Left kidney (tissue), 8 donors: ENCODE results near the gene CCDC8. TPM values are rescaled to one million over a fixed set of nuclear protein-coding genes. Genes with fewer than 3 reads are reported as not detected.
"Not testable (repeated sequence)": the region's sequence is repeated elsewhere in the genome, so short reads cannot be mapped to it uniquely, and the experiment has no call there.

Experiments used
- DNase-seq: peaks from one replicate; pipeline ENCODE4 v3.0.0-alpha.2; 2013
- long read RNA-seq, 8 donors: transcript quantifications; one replicate each; lab custom pipeline, GENCODE V29; 2026
- polyA plus RNA-seq: library from polyadenylated mRNA; unstranded; fragments of 120-200 nt; gene quantifications from one replicate; pipeline ENCODE4 v1.2.1, GENCODE V29; 2013; ENCODE audit not compliant: insufficient read length

Gene CCDC8, protein sequence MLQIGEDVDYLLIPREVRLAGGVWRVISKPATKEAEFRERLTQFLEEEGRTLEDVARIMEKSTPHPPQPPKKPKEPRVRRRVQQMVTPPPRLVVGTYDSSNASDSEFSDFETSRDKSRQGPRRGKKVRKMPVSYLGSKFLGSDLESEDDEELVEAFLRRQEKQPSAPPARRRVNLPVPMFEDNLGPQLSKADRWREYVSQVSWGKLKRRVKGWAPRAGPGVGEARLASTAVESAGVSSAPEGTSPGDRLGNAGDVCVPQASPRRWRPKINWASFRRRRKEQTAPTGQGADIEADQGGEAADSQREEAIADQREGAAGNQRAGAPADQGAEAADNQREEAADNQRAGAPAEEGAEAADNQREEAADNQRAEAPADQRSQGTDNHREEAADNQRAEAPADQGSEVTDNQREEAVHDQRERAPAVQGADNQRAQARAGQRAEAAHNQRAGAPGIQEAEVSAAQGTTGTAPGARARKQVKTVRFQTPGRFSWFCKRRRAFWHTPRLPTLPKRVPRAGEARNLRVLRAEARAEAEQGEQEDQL
- 45.2 TPM for polyA plus RNA-seq
- long read RNA-seq, donor 1, transcript CCDC8-201 (1 exons, 3,186 nt), result major isoform, 170 of 170 reads
- long read RNA-seq, donor 1, partial matches to known transcripts, result 0 of 170 reads
- long read RNA-seq, donor 1, other reads (novel, unspliced or antisense), result 0 of 170 reads
- long read RNA-seq, donor 2, transcript CCDC8-201 (1 exons, 3,186 nt), result major isoform, 83 of 83 reads
- long read RNA-seq, donor 2, partial matches to known transcripts, result 0 of 83 reads
- long read RNA-seq, donor 2, other reads (novel, unspliced or antisense), result 0 of 83 reads
- long read RNA-seq, donor 3, transcript CCDC8-201 (1 exons, 3,186 nt), result major isoform, 88 of 88 reads
- long read RNA-seq, donor 3, partial matches to known transcripts, result 0 of 88 reads
- long read RNA-seq, donor 3, other reads (novel, unspliced or antisense), result 0 of 88 reads
- long read RNA-seq, donor 4, transcript CCDC8-201 (1 exons, 3,186 nt), result major isoform, 21 of 21 reads
- long read RNA-seq, donor 4, partial matches to known transcripts, result 0 of 21 reads
- long read RNA-seq, donor 4, other reads (novel, unspliced or antisense), result 0 of 21 reads
- long read RNA-seq, donor 5, transcript CCDC8-201 (1 exons, 3,186 nt), result major isoform, 107 of 107 reads
- long read RNA-seq, donor 5, partial matches to known transcripts, result 0 of 107 reads
- long read RNA-seq, donor 5, other reads (novel, unspliced or antisense), result 0 of 107 reads
- long read RNA-seq, donor 6, transcript CCDC8-201 (1 exons, 3,186 nt), result major isoform, 127 of 127 reads
- long read RNA-seq, donor 6, partial matches to known transcripts, result 0 of 127 reads
- long read RNA-seq, donor 6, other reads (novel, unspliced or antisense), result 0 of 127 reads
- long read RNA-seq, donor 7, transcript CCDC8-201 (1 exons, 3,186 nt), result major isoform, 154 of 154 reads
- long read RNA-seq, donor 7, partial matches to known transcripts, result 0 of 154 reads
- long read RNA-seq, donor 7, other reads (novel, unspliced or antisense), result 0 of 154 reads
- long read RNA-seq, donor 8, transcript CCDC8-201 (1 exons, 3,186 nt), result major isoform, 30 of 30 reads
- long read RNA-seq, donor 8, partial matches to known transcripts, result 0 of 30 reads
- long read RNA-seq, donor 8, other reads (novel, unspliced or antisense), result 0 of 30 reads

DNA sequence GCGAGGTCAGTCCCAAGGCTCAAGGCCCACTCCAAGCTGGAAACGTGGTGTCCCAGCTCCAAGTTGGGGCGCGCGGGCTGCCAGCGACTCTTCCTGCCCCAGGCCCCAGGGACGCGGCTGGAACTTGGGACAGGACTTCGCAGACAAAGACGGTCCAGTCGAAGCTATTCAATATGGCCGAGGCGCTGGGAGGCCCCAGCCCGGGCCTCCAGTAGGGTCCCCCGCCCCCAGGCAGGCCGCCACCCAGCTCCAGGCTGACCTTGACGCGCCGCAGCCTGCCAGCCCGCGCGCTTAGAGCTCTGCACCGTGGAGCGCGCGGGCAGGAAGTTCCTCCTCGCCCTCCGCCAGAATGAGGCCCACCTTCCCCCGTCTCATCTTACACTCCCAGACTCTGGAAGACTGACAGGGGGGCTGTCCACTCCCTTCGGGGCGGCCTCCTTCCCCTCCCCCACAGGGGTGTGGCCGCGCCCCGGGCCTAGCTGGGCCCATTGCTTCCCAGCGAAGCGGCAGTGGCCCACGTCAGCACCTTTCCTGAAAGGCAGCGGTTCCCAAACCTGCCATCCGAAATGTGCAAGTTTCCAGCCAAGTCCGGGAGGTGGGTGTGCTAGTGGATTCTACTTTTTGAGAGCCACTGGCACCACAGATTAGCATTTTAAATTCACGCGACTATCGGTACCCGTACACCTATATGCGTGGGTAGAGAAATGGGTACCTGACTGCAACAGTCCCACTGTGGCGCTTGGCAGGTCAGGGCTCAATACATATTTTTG lies at the start of gene CCDC8:
TSS of gene CCDC8 (minus strand) at position 303 of the 770 bp plus-strand sequence. CDS start 754 bp downstream, outside the sequence.
- peak; percentile 97 for DNase-seq

DNA sequence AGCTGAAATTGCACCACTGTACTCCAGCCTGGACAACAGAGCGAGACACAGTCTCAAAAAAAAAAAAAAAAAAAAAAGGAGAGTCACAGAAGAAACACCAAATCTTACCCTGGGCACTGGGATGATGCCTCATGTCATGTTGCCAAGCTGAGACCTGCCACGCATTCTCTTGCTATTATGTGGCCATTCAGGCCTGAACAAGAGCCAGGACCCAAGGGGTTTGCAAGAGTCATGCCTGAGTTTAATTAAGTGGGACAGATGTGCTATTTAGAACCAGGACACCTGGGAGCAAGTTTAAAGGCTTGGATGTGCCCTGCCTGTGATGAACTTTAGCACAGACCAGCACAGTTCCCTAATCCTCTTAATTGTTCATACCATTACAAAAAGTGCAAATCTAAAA lies 48.2 kb upstream of the CCDC8 start:
- DNase-seq, result no peak

DNA sequence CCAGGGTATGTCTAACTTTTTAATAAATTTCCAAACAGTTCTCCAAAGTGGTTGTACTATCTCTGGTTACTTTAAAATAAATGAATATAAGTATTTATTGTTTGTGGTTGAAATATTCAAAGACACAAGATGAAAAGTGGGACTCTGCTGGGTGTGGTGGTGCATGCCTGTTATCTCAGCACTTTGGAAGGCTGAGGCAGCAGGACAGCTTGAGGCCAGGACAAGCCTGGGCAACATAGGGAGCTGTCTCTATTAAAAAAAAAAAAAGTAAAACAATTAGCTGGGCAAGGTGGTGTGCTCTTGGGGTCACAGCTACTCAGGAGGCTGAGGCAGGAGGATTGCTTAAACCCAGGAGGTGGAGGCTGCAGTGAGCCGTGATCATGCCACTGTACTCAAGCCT lies 47.6 kb upstream of the CCDC8 start:
- DNase-seq, result no peak

DNA sequence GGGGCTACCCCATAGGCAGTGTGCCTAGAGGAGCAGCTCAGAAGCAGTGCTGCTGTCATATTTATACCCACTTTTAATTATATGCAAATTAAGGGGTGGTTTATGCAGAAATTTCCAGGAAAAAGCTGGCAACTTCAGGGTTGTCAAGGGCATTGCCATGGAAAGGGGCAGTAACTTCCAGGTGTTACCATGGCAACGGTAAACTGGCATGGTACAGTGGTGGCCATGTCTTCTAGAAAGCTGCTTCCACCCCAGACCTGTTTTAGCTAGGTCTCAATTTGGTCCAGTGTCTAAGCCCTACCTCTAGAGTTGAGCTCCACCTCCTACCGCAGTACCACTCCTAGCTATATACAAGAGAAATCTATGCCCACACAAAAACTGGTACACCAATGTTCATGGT lies 46.7 kb upstream of the CCDC8 start:
- DNase-seq, result no peak

DNA sequence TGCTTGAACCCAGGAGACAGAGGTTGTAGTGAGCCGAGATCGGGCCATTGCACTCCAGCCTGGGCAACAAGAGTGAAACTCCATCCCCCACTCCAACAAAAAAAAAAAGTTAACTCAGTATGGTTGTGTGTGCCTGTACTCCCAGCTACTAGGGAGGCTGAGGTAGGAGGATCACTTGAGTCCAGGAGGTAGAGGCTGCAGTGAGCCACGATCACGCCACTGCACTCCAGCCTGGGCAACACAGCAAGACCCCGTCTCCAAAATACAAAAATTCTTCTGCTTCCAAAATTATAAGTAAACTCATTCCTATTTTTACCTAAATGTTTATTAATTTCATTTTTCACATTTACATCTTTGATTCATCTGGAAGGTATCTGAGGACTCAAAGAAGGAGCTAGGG lies 43.6 kb upstream of the CCDC8 start:
- no peak for DNase-seq

DNA sequence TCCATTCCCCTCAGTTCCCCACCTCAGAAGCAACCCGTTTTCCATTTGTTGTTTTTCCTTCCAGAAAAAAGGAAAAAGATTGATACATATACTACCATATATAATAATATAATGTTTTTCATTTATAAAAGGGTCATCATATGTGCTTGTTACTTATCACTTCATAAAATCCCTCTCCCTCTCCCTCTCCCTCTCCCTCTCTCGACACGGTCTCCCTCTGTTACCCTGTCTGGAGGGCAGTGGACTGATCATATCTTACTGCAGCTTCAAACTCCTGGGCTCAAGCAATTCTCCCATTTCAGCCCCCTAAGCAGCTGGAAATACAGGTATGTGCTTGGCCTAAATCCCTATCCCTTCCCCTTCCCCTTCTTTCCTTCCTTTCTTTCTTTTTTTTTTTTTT lies 40.9 kb upstream of the CCDC8 start:
- DNase-seq, result no peak

DNA sequence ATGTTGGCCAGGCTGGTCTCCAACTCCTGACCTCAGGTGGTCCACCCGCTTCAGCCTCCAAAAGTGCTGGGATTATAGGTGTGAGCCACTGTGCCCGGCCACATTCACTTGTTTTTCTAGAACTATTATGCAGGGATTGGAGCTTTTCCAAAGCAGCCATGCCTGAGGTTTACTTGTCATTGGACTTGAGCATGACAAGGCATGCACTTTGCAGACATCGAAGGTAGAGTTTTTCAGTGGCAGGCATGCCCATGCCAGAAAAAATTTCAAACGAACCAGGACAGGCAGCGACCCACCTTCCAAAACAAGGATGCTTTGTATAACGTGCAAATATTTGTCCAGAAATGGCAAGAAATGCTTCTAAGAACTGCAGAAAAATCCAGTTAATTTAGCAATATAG lies 40.3 kb upstream of the CCDC8 start:
- DNase-seq, result no peak

DNA sequence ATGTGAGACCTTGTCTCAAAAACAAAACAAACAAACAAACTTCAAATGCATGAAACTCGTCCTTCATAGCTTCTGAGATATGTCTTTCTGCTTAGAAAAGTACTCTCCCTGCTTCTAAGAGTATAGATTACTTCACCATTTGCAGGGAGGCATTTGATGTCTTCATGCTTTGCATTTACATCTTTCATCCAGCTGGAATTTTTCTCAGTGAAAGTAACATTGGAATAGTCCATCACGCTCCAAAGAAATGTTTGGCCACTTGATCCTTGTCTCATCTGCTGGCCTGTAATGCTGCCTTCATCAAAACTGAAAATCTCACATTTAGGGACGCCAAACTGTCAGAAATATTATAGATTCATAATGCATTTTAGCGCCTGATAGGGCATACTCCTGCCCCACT lies 38.8 kb upstream of the CCDC8 start:
- DNase-seq, result no peak

DNA sequence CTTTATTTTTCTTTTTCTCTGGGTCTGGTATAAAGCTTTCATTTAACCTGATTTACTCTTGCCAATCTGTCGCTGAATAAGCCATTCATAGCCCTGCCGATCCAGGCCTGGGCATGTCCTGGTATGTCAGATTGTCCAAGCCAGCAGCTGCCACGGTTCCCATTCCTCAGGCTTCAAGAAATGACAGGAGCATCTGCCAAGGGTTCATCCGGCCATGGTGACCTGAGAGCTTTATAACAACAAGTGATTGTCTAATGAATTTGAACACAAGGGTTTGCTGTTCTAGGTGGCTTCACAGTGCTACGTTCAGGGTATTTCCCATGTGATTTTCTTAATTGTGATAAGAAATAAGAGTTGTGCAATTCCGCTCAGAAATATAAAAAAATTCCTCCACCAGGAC lies 38.0 kb upstream of the CCDC8 start:
- no peak for DNase-seq

DNA sequence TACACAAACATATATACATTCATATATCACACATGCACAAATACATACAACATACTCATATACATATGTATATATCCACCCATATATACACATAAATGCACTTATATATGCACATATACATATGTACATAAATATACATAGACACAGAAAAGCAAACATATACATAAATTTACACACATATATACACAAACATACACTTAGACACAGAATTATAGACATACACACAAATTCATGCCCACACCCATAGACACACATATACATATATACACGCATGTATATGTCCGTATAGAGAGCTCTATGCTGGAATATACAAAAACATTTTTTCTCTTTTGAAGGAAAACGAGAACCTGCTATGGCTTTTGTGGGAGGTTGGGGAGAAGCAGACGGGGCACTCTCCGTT lies 37.4 kb upstream of the CCDC8 start:
- no peak for DNase-seq

DNA sequence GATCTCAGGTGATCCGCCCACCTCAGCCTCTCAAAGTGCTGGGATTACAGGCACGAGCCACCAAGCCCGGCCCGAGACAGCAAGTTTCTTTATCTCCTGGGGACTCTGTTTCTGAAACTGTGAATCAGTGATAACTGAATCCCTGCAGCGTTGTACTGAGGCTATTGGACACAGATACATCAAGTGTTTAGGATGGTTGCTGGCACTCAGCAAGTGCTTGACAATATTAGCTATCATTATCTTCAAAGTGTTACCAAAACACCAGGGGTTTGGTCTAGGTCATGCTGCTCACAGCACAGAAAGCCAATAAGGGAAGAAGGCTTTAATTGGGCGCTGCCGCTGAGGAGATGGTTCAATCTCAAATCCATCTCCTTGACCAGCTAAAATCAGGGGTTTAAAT lies 35.9 kb upstream of the CCDC8 start:
- DNase-seq, result no peak

DNA sequence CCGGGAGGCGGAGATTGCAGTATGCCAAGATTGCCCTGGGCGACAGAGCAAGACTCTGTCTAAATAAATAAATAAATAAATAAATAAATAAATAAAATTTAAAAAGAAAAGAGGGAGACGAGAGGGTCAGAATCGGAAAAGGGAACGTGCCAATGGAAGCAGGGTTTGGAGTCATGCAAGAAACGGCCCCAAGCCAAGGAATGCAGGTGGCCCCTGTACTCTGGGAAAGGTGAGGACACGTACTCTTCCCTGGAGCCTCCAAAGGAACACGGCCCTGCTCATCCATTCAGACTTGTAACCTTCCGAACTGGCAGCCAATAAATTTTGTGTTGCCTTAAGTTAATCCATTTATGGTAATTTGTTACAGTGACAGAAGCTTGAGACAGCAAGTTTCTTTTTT lies 35.2 kb upstream of the CCDC8 start:
- DNase-seq, result no peak

DNA sequence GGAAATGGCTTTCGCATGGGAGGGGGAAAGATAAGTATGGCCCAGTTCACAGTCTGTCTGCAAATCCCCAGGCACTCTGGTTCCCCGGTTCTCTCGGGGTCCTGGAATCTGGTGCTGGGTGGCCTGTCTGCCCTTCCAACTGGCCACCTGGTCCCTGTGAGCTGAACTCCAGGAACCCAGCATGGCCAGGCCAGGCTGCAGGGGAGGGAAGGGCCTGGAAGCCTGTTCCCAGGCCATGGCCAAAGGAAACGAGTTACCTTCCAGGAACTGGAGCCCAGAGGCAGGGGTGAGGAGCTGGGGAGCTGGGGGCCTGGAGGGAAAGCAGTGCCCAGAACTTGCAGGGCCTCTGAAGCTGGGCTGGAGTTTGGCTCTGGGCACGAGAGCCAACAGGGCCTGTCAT lies 34.5 kb upstream of the CCDC8 start:
- no peak for DNase-seq

DNA sequence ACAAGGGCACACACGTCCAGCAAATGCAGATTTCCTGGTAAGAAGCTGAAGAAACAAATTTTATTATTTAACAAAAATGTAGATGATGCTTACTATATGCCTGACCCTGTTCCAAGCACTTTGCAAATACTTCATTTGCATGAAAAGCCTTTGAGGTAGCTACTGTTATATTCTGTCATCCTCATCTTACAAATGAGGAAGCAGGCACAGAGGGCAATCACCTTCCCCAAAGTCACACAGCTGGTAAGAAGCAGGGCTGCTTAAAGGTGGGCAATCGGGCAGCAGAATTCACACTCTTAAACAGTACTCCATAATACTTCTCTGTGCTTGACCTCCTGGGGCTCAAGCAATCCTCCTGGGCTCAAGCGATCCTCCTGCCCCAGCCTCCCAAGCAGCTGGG lies 33.6 kb upstream of the CCDC8 start:
- DNase-seq, result no peak

DNA sequence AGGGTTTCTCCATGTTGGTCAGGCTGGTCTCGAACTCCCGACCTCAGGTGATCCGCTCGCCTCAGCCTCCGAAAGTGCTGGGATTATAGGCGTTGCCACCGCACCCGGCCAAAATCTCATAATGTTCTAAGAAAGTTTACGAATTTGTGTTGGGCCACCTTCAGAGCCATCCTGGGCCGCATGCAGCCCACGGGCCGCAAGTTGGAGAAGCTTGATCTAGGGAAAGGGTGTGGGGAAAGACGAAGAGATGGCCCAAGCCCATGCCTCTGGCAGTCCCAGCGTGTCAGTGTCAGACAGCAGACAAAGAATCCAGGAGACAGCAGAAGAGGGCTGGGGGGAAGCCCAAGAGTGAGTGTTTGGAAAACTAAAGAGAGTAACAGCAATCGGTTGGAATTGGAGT lies 32.7 kb upstream of the CCDC8 start:
- DNase-seq, result no peak

DNA sequence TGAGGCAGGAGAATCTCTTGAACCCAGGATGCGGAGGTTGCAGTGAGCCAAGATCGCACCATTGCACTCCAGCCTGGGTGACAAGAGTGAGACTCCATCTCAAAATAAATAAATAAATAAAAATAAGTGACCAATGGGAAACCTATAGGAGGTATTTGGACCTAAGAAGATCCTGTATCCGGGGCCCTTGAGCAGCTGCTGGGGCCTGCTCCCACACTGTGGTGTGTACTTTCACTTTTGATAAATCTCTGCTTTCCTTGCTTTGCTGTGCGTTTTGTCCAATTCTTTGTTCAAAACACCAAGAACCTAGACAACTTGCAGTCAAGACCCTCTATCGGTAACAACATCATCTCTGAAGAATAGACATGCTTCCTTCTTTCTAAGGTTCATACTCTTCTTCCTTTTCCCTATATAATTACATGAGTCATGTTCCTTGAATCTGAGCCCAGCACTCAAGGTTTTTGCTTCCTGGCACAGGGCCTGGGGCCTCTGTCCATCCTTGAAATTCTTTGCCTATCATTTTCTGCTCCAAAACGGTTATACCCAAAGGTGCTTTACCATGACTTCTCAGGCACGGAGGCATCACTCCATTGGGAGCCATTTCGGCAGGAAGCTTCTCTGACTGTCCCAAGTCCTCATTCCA lies 29.6 kb upstream of the CCDC8 start:
- DNase-seq, result no peak

DNA sequence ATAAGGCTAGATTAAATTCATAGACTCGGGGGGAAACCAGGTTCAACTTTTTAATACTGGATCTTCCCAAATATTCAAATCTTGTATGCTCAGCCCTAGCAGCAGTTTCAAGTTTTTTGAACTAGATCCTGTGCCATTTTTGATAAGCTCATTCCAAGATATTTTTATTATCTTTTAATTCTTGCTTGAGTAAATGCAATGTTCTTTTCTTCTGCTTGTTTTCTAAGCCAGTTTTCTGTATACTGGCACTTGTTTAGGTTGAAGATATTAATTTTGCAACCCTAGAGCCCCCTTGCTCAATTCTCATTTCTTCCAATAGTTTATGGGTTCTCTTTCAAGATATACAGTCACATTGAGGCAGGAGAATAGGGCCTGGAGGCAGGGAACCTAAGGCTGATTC lies 28.5 kb upstream of the CCDC8 start:
- DNase-seq, result no peak

DNA sequence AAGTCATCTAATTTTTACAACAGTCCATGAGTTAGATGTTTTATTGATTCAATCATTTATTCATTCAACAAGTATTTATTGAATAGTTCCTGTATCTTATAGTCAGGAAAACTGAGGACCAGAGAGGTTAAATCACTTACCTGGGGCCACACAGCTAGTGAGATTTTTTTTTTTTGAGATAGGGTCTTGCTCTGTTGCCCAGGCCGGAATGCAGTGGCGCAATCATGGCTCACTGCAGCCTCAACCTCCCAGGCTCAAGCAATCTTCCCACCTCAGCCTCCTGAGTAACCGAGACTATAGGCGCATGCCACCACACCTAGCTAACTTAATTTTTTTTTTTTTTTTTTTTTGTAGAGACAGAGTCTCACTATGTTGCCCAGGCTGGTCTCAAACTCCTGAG lies 22.3 kb upstream of the CCDC8 start:
- DNase-seq, result not testable (repeated sequence)

DNA sequence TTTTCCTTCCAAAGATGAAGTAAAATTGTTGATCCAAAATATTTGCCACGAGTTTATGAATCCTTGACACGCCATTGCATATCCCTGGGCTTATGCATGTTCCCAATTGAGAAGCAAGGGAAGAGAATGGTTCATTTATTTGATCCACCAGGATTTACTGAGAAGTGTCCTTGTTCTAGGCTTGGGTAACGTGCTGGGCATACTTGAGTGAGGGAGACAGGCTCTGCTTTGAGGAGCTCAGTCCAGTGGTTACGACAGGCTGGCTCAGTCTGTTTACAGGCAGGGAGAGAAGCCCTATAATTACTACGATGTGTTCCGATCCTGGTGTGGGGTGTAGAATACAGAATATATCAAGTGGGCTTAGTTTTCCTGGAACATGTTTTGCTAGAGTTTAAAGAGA lies 21.6 kb upstream of the CCDC8 start:
- DNase-seq, result no peak

DNA sequence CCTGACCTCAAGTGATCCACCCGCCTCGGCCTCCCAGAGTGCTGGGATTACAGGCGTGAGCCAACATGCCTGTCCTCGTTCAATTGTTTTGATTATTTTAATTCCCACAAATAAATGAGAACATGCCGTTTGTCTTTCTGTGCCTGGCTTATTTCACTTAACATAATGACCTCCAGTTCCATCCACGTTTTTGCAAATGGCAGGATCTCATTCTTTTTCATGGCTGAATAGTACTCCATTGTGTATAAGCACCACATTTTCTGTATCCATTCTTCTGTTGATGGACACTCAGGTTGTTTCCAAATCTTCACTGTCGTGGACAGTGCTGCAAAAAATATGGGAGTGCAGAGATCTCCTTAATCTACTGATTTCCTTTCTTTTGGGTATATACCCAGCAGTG lies 20.1 kb upstream of the CCDC8 start:
- DNase-seq, result not testable (repeated sequence)
